GM12878 (cell line): ENCODE measurements around the gene LFNG. TPM values are rescaled to one million over a fixed set of nuclear protein-coding genes. Genes with fewer than 3 reads are reported as not detected.

Source experiments
- ATAC-seq: fragments of 200-7000 bp; cut with Tn5 transposase; 3 replicates; pipeline ENCODE4 v1.9.1; 2020; ENCODE audit warnings: mild to moderate bottlenecking, moderate library complexity
- BruUV-seq: library from RNA; stranded (reverse); fragments of 400-500 nt; replicated peaks from 2 replicates; lab custom pipeline; 2021; lab: Mats Ljungman, UMichigan
- CTCF ChIA-PET: fragments of 300-600 bp; sonication (Branson Sonifier 250); formaldehyde crosslinking; extraction: SDS; loops from one replicate; lab custom pipeline; 2021; ENCODE audit warnings: inconsistent platforms; lab: Yijun Ruan, JAX
- POLR2A ChIA-PET: fragments of 350-600 bp; formaldehyde crosslinking; extraction: SDS; loops from one replicate; lab custom pipeline; 2021; ENCODE audit warnings: inconsistent platforms; lab: Charles Lee
- RAD21 ChIA-PET: fragments of 300-600 bp; sonication (Branson Sonifier 250); formaldehyde crosslinking; loops from one replicate; lab custom pipeline; 2023; ENCODE audit warnings: antibody characterized with exemption; ENCODE audit not compliant: unreplicated experiment; lab: Charles Lee
- SMC1A ChIA-PET: fragments of 300-600 bp; sonication (Branson Sonifier 250); formaldehyde crosslinking; loops from one replicate; lab custom pipeline; 2023; ENCODE audit not compliant: unreplicated experiment, uncharacterized antibody; lab: Charles Lee
- DNase-seq: peaks from one replicate; pipeline ENCODE4 v3.0.0-alpha.2; 2011; ENCODE audit warnings: low read depth, low spot score
- FAIRE-seq: peaks from 3 replicates; lab custom pipeline; 2011; peaks lifted over from hg19 to GRCh38; lab: Jason Lieb, UNC
- H2AFZ ChIP-seq: 2 replicates; pipeline ENCODE4 v1.6.0; 2011; ENCODE audit warnings: low read depth, low read length, control low read depth; ENCODE audit not compliant: control insufficient read depth
- H3K27ac ChIP-seq: 2 replicates; pipeline ENCODE4 v1.5.1; 2011; ENCODE audit warnings: control low read depth; ENCODE audit not compliant: control insufficient read depth, insufficient read depth
- H3K27me3 ChIP-seq, 2 experiments: replicated peaks in 1 of 2; 2 replicates each; pipeline versions ENCODE4 v1.6.0 to v1.6.1; 2011; ENCODE audit warnings: low read length in 1 of 2; ENCODE audit not compliant: control insufficient read depth in 2 of 2, insufficient read depth in 2 of 2
- H3K36me3 ChIP-seq, 2 experiments: 2 replicates each; pipeline ENCODE4 v1.5.1; 2011; ENCODE audit warnings: low read length in 1 of 2; ENCODE audit not compliant: control insufficient read depth in 2 of 2, insufficient read depth in 2 of 2
- H3K4me1 ChIP-seq: 2 replicates; pipeline ENCODE4 v1.6.1; 2011; ENCODE audit warnings: mild to moderate bottlenecking, low read length, moderate library complexity, mixed read lengths; ENCODE audit not compliant: control insufficient read depth, insufficient read depth
- H3K4me2 ChIP-seq: 2 replicates; pipeline ENCODE4 v1.6.0; 2011; ENCODE audit warnings: control low read depth; ENCODE audit not compliant: control insufficient read depth, insufficient read depth
- H3K4me3 ChIP-seq: fragments of 200-600 bp; sonication (generic); 2 replicates; pipeline ENCODE4 v1.5.1; 2016
- H3K79me2 ChIP-seq: 2 replicates; pipeline ENCODE4 v1.6.0; 2011; ENCODE audit warnings: low read length; ENCODE audit not compliant: control insufficient read depth, insufficient read depth
- H3K9ac ChIP-seq: 2 replicates; pipeline ENCODE4 v1.8.0; 2011; ENCODE audit warnings: low read length, control low read depth, mixed read lengths; ENCODE audit not compliant: control insufficient read depth, insufficient read depth
- H3K9me3 ChIP-seq: replicated peaks from 3 replicates; pipeline ENCODE4 v1.5.1; 2011; ENCODE audit warnings: mild to moderate bottlenecking, low read length; ENCODE audit not compliant: control insufficient read depth, insufficient read depth
- H4K20me1 ChIP-seq: 2 replicates; pipeline ENCODE4 v1.6.0; 2011; ENCODE audit not compliant: control insufficient read depth, insufficient read depth
- ATF7 ChIP-seq: fragments of 450-650 bp; IDR thresholded peaks from 2 replicates; pipeline ENCODE4 v1.6.1; 2016; ENCODE audit warnings: low read depth, mild to moderate bottlenecking
- BHLHE40 ChIP-seq, 2 experiments: fragments of 450-650 bp in 1 of 2; IDR thresholded peaks; 2 replicates each; pipeline ENCODE4 v1.6.1; 2011 to 2017; ENCODE audit warnings: low read depth in 2 of 2, borderline replicate concordance in 1 of 2, improper control_type of control experiment in 1 of 2, low read length in 1 of 2, mild to moderate bottlenecking in 1 of 2
- CHD2 ChIP-seq: IDR thresholded peaks from 2 replicates; pipeline ENCODE4 v1.6.1; 2011; ENCODE audit warnings: low read depth, low read length, improper control_type of control experiment, borderline replicate concordance
- DPF2 ChIP-seq: fragments of 450-650 bp; IDR thresholded peaks from 2 replicates; pipeline ENCODE4 v1.6.1; 2017; ENCODE audit warnings: mild to moderate bottlenecking
- EP300 ChIP-seq, 2 experiments: fragments of 150-350 bp in 1 of 2; IDR thresholded peaks; 2 replicates each; pipeline ENCODE4 v1.6.1; 2011 to 2012; ENCODE audit warnings: low read depth in 2 of 2, low read length in 2 of 2, borderline replicate concordance in 1 of 2, improper control_type of control experiment in 1 of 2, inconsistent platforms in 1 of 2; ENCODE audit not compliant: control insufficient read depth in 1 of 2
- ETV6 ChIP-seq, 2 experiments: fragments of 450-650 bp in 1 of 2; IDR thresholded peaks in 1 of 2; conservative IDR thresholded peaks in 1 of 2; 2 replicates each; pipeline ENCODE4 v1.6.1; 2014; ENCODE audit warnings: antibody characterized with exemption in 1 of 2, borderline replicate concordance in 1 of 2, low read depth in 1 of 2, mild to moderate bottlenecking in 1 of 2, moderate library complexity in 1 of 2
- FOXK2 ChIP-seq: fragments of 450-650 bp; IDR thresholded peaks from 2 replicates; pipeline ENCODE4 v1.6.1; 2017; ENCODE audit warnings: mild to moderate bottlenecking, moderate library complexity
- KLF5 ChIP-seq: fragments of 450-650 bp; IDR thresholded peaks from 2 replicates; pipeline ENCODE4 v1.6.1; 2014; ENCODE audit warnings: mild to moderate bottlenecking; ENCODE audit not compliant: partially characterized antibody
- MTA2 ChIP-seq: fragments of 450-650 bp; IDR thresholded peaks from 2 replicates; pipeline ENCODE4 v1.6.1; 2016; ENCODE audit warnings: low read depth, mild to moderate bottlenecking, moderate library complexity
- MYB ChIP-seq: fragments of 150-350 bp; IDR thresholded peaks from 2 replicates; pipeline ENCODE4 v1.6.1; 2014; ENCODE audit warnings: mild to moderate bottlenecking, low read depth, low read length, borderline replicate concordance
- NR2C1 ChIP-seq: fragments of 450-650 bp; IDR thresholded peaks from 2 replicates; pipeline ENCODE4 v1.6.1; 2017; ENCODE audit warnings: antibody characterized with exemption, mild to moderate bottlenecking, moderate library complexity
- NR2F1 ChIP-seq: fragments of 450-650 bp; conservative IDR thresholded peaks from 2 replicates; pipeline ENCODE4 v1.6.1; 2017; ENCODE audit warnings: mild to moderate bottlenecking
- PAX8 ChIP-seq: fragments of 450-650 bp; IDR thresholded peaks from 2 replicates; pipeline ENCODE4 v1.6.1; 2017; ENCODE audit warnings: mild to moderate bottlenecking, moderate library complexity
- POLR2A ChIP-seq: IDR thresholded peaks from 2 replicates; pipeline ENCODE4 v1.6.1; 2011; ENCODE audit warnings: low read depth, mild to moderate bottlenecking, low read length
- RBBP5 ChIP-seq: fragments of 200-600 bp; sonication (generic); conservative IDR thresholded peaks from 2 replicates; pipeline ENCODE4 v1.6.1; 2016
- RFX5 ChIP-seq: IDR thresholded peaks from 2 replicates; pipeline ENCODE4 v1.6.1; 2011; ENCODE audit warnings: low read depth, low read length, improper control_type of control experiment
- SMAD1 ChIP-seq: fragments of 450-650 bp; IDR thresholded peaks from 2 replicates; pipeline ENCODE4 v1.6.1; 2018; ENCODE audit warnings: mild to moderate bottlenecking, low read depth; ENCODE audit not compliant: partially characterized antibody
- SMAD5 ChIP-seq: IDR thresholded peaks from 2 replicates; pipeline ENCODE4 v1.6.1; 2016; ENCODE audit warnings: antibody characterized with exemption, low read depth
- SPI1 ChIP-seq: IDR thresholded peaks from 2 replicates; pipeline ENCODE4 v1.6.1; 2011; ENCODE audit warnings: low read depth, mild to moderate bottlenecking, low read length, moderate library complexity, borderline replicate concordance; ENCODE audit not compliant: insufficient read depth
- TARDBP ChIP-seq: IDR thresholded peaks from 2 replicates; pipeline ENCODE4 v1.6.1; 2016; ENCODE audit warnings: borderline replicate concordance
- TCF12 ChIP-seq: IDR thresholded peaks from 2 replicates; pipeline ENCODE4 v1.6.1; 2011; ENCODE audit warnings: low read depth, mild to moderate bottlenecking, low read length
- WGBS: methylation state at CpG from one replicate; pipeline ENCODE4 v1.1.6; 2016; ENCODE audit warnings: low lambda C conversion rate; ENCODE audit not compliant: insufficient replicate concordance, insufficient coverage; ENCODE audit errors: missing lambda C conversion rate; 5-methylcytosine and 5-hydroxymethylcytosine counted together
- in situ Hi-C: fragments of 300-500 bp; cut with MboI; formaldehyde crosslinking; loops from 9 replicates; pipeline ENCODE4 v1.14.3; 2018; ENCODE audit warnings: mixed read lengths
- intact Hi-C: fragments of 100-400 bp; cut with micrococcal nuclease; formaldehyde crosslinking; loops from one replicate; pipeline ENCODE4 v1.14.2; 2022; ENCODE audit not compliant: unreplicated experiment
- polyA plus RNA-seq, 11 experiments: library from polyadenylated mRNA; depleted of rRNA in 4 of 11; unstranded in 6 of 11; stranded (reverse) in 5 of 11; fragments of >200 nt; fragmentation: Nextera tagmentation in 4 of 11; fragmentation: Illumina TruSeq in 1 of 11; extraction: Ambion mirVana in 4 of 11; extraction: Trizol in 1 of 11; gene quantifications; 1 replicate in 1 of 11; 2 replicates in 10 of 11; pipeline versions ENCODE4 v1.2.1 to v1.2.3, GENCODE V29; 2011 to 2016; ENCODE audit warnings: inconsistent platforms in 2 of 11, missing spikeins in 2 of 11, low read depth in 1 of 11
- total RNA-seq, 4 experiments: library from RNA; depleted of rRNA in 3 of 4; stranded (reverse); fragments of >200 nt in 3 of 4; fragmentation: Illumina TruSeq in 1 of 4; extraction: Trizol in 1 of 4; gene quantifications; 2 replicates each; pipeline versions ENCODE4 v1.2.1 to v1.2.3, GENCODE V29; 2013 to 2021
- TF ChIP-seq, protein P1 (sequence below): fragments of 450-650 bp; IDR thresholded peaks from 2 replicates; pipeline ENCODE4 v1.6.1; 2017; ENCODE audit warnings: mild to moderate bottlenecking

LFNG gene
- total and polyA plus RNA-seq, 10 of the 15 experiments (the other 5 are each of a cell fraction or from before 2014, with no cell fraction given): 0.09 to 0.68 (median 0.33) TPM; not detected in 2

GRCh38 chr7:2530071-2530987 is 10.8 kb downstream of the LFNG start:
- ChIA-PET CTCF (interaction anchor here (1.0 kb wide), 1 partner anchor 61 kb away, joined by 3 read pairs; no protein-coding TSS in a partner anchor), POLR2A (interaction anchor here (0.5 to 2.3 kb wide), 7 partner anchors 9 to 100 kb away, joined by 3 to 8 read pairs (median 3); no protein-coding TSS in a partner anchor), SMC1A (interaction anchor here (1.7 to 2.8 kb wide), 2 partner anchors 21 to 36 kb away, joined by 7 to 8 read pairs; no protein-coding TSS in a partner anchor), RAD21 (interaction anchor here (2.2 kb wide), 1 partner anchor 180 kb away, joined by 6 read pairs; no protein-coding TSS in a partner anchor)
- H3K9me3 ChIP-seq: no peaks in the 10 kb centered on the region
- ATAC-seq (peak; percentile 76), DNase-seq (peak; percentile 39), FAIRE-seq (peak; percentile 47)
- intact Hi-C loops (no loop called here), in situ Hi-C loops (no loop called here)
- peak overlapping the region; percentile 16; the same call in 1 of the 2 replicates for H3K9ac ChIP-seq
- peak overlapping the region; percentile 82; the same call in 1 of the 2 replicates for H3K4me2 ChIP-seq
- no peak overlapping the region for H3K4me3 ChIP-seq
- H4K20me1 ChIP-seq: no peaks in the 10 kb centered on the region
- no peaks in the 10 kb centered on the region for H3K79me2 ChIP-seq
- H3K4me1 ChIP-seq: peaks cover 29% of the 10 kb centered on the region
- peak overlapping the region; percentile 50 for H3K27ac ChIP-seq
- WGBS: 6% methylated on average over 16 of the region's 16 CpGs
- H2AFZ ChIP-seq: peak overlapping the region; percentile 73
- H3K36me3 ChIP-seq: no peaks in the 10 kb centered on the region
- no peaks in the 10 kb centered on the region for H3K27me3 ChIP-seq
- BruUV-seq: no TSS peak
- TF ChIP-seq CHD2: no peak
- TF ChIP-seq NR2C1: no peak
- no peak for TF ChIP-seq RFX5
- TF ChIP-seq ETV6 (conservative IDR thresholded peaks at IDR 0.05 in 1 of 2, IDR thresholded peaks at IDR 0.05 in 1 of 2; ENCODE audit: borderline replicate concordance in 1 of 2, low read depth in 1 of 2): peak in 1 of 2 experiments; percentile 59; a peak in 1 of 4 replicates
- peak in 1 of 2 experiments; percentile 7; a peak in 1 of 4 replicates for TF ChIP-seq BHLHE40 (IDR thresholded peaks at IDR 0.05; ENCODE audit: borderline replicate concordance in 1 of 2, low read depth in 2 of 2, low read length in 1 of 2)
- TF ChIP-seq NR2F1: peak; percentile 84; the same call in 1 of the 2 replicates
- peak in 1 of 2 experiments; percentile 10; a peak in 1 of 4 replicates for TF ChIP-seq EP300 (IDR thresholded peaks at IDR 0.05; ENCODE audit: borderline replicate concordance in 1 of 2, control insufficient read depth in 1 of 2, low read depth in 2 of 2, low read length in 2 of 2)
- no peak for TF ChIP-seq RBBP5
- no peak for TF ChIP-seq SMAD5
- TF ChIP-seq DPF2: peak; percentile 47; the same call in 1 of the 2 replicates
- TF ChIP-seq ATF7: peak; percentile 82
- no peak for TF ChIP-seq PAX8
- no peak for TF ChIP-seq SMAD1
- peak; percentile 72; the same call in 1 of the 2 replicates for TF ChIP-seq SPI1
- TF ChIP-seq, protein P1, sequence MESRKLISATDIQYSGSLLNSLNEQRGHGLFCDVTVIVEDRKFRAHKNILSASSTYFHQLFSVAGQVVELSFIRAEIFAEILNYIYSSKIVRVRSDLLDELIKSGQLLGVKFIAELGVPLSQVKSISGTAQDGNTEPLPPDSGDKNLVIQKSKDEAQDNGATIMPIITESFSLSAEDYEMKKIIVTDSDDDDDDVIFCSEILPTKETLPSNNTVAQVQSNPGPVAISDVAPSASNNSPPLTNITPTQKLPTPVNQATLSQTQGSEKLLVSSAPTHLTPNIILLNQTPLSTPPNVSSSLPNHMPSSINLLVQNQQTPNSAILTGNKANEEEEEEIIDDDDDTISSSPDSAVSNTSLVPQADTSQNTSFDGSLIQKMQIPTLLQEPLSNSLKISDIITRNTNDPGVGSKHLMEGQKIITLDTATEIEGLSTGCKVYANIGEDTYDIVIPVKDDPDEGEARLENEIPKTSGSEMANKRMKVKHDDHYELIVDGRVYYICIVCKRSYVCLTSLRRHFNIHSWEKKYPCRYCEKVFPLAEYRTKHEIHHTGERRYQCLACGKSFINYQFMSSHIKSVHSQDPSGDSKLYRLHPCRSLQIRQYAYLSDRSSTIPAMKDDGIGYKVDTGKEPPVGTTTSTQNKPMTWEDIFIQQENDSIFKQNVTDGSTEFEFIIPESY: no peak
- no peak for TF ChIP-seq KLF5
- TF ChIP-seq MYB: no peak
- no peak for TF ChIP-seq POLR2A
- no peak for TF ChIP-seq FOXK2
- no peak for TF ChIP-seq MTA2
- peak; percentile 27; the same call in 1 of the 2 replicates for TF ChIP-seq TCF12
- 0 out of 2 replicates have a peak, but pooled peaks have one; percentile 15 for TF ChIP-seq TARDBP
